A673 (cell line): ENCODE data around the gene HPCAL4. TPM values are rescaled to one million over a fixed set of nuclear protein-coding genes. Genes with fewer than 3 reads are reported as not detected.

Source experiments
- BruUV-seq: library from RNA; stranded (reverse); fragments of 400-500 nt; replicated peaks from 2 replicates; lab custom pipeline; 2021; lab: Mats Ljungman, UMichigan
- CTCF ChIA-PET: fragments of 300-600 bp; sonication (Branson Sonifier 250); formaldehyde crosslinking; loops from one replicate; lab custom pipeline; 2022; ENCODE audit warnings: antibody characterized with exemption; lab: Charles Lee
- POLR2A ChIA-PET: fragments of 300-600 bp; sonication (Branson Sonifier 250); formaldehyde crosslinking; loops from one replicate; lab custom pipeline; 2022; ENCODE audit warnings: antibody characterized with exemption; ENCODE audit not compliant: low non-redundant PET; lab: Charles Lee
- DNase-seq: peaks from one replicate; pipeline ENCODE4 v3.0.0-alpha.2; 2015; ENCODE audit warnings: low spot score
- H3K27ac ChIP-seq: fragments of 200-600 bp; sonication (generic); 2 replicates; pipeline ENCODE4 v1.5.1; 2016; ENCODE audit warnings: mixed run types, low read depth, mild to moderate bottlenecking, mixed read lengths, antibody characterized with exemption, low read length; ENCODE audit not compliant: poor library complexity, severe bottlenecking
- H3K27me3 ChIP-seq: fragments of 200-600 bp; sonication (generic); replicated peaks from 2 replicates; pipeline ENCODE4 v1.6.1; 2017; ENCODE audit warnings: mixed run types, low read depth, mild to moderate bottlenecking, mixed read lengths, antibody characterized with exemption, low read length; ENCODE audit not compliant: insufficient read depth, poor library complexity
- H3K36me3 ChIP-seq: fragments of 200-600 bp; sonication (generic); 2 replicates; pipeline ENCODE4 v1.6.1; 2016; ENCODE audit warnings: mixed run types, mild to moderate bottlenecking, mixed read lengths, antibody characterized with exemption, low read length; ENCODE audit not compliant: insufficient read depth, poor library complexity, severe bottlenecking
- H3K4me1 ChIP-seq: fragments of 200-600 bp; sonication (generic); 2 replicates; pipeline ENCODE4 v1.6.1; 2017; ENCODE audit warnings: mixed run types, mild to moderate bottlenecking, mixed read lengths, antibody characterized with exemption, low read length; ENCODE audit not compliant: insufficient read depth, poor library complexity, severe bottlenecking
- H3K4me3 ChIP-seq: fragments of 200-600 bp; sonication (generic); 2 replicates; pipeline ENCODE4 v1.5.1; 2016; ENCODE audit warnings: low read depth, mixed run types, mild to moderate bottlenecking, mixed read lengths, low read length; ENCODE audit not compliant: poor library complexity, severe bottlenecking
- H3K9me3 ChIP-seq: fragments of 200-600 bp; sonication (generic); 2 replicates; pipeline ENCODE4 v1.6.1; 2016; ENCODE audit warnings: mixed run types, low read depth, mild to moderate bottlenecking, mixed read lengths, antibody characterized with exemption, low read length; ENCODE audit not compliant: poor library complexity, severe bottlenecking
- CTCF ChIP-seq: fragments of 300-800, 200-600 bp; sonication (generic); conservative IDR thresholded peaks from 2 replicates; pipeline ENCODE4 v1.5.1; 2017; ENCODE audit warnings: low read depth, mild to moderate bottlenecking, antibody characterized with exemption, low read length, moderate library complexity, mixed read lengths
- EZH2 ChIP-seq: fragments of 200-600 bp; sonication (generic); IDR thresholded peaks from 2 replicates; pipeline ENCODE4 v1.6.1; 2017; ENCODE audit warnings: borderline replicate concordance, low read depth, mild to moderate bottlenecking, mixed read lengths, antibody characterized with exemption, low read length; ENCODE audit not compliant: poor library complexity, severe bottlenecking
- intact Hi-C: fragments of 100-400 bp; cut with micrococcal nuclease; formaldehyde crosslinking; loops from one replicate; pipeline ENCODE4 v1.10.0; 2022; ENCODE audit not compliant: unreplicated experiment
- total RNA-seq: library from RNA; stranded (reverse); gene quantifications from 2 replicates; pipeline ENCODE4 v1.2.3, GENCODE V29; 2021

The HPCAL4 gene
- total RNA-seq, 1 experiment from 2014 or later, result not detected

- no TSS peak for BruUV-seq
- CTCF ChIA-PET, result no interaction called here
- POLR2A ChIA-PET, result no interaction called here
- no peak for DNase-seq
- TF ChIP-seq CTCF, result no peak
- no peak for TF ChIP-seq EZH2
- Histone ChIP-seq H3K4me1 (no peaks in the 10 kb centered on the region), H3K36me3 (no peaks in the 10 kb centered on the region), H3K4me3 (no peak overlapping the region), H3K27me3 (no peaks in the 10 kb centered on the region), H3K9me3 (no peaks in the 10 kb centered on the region), H3K27ac (no peak overlapping the region)
- intact Hi-C loops, result no loop called here
Measured at GRCh38 chr1:39707506-39707905, 16.3 kb upstream of the HPCAL4 start.

- ChIA-PET CTCF (no interaction called here), POLR2A (no interaction called here)
- TF ChIP-seq CTCF, result no peak
- no peak for TF ChIP-seq EZH2
- peaks cover 11% of the 10 kb centered on the region for H3K4me1 ChIP-seq
- H3K9me3 ChIP-seq, result no peaks in the 10 kb centered on the region
- no peaks in the 10 kb centered on the region for H3K27me3 ChIP-seq
- no peak overlapping the region for H3K4me3 ChIP-seq
- no peak overlapping the region for H3K27ac ChIP-seq
- intact Hi-C loops, result no loop called here
- no peak for DNase-seq
- H3K36me3 ChIP-seq, result no peaks in the 10 kb centered on the region
- no TSS peak for BruUV-seq
Measured at GRCh38 chr1:39704757-39705156, 13.5 kb upstream of the HPCAL4 start.

GRCh38 chr1:39701049-39701439, 9.8 kb upstream of the HPCAL4 start:
- CTCF ChIA-PET, result interaction anchor here (1.0 to 1.4 kb wide), 2 partner anchors 43 to 99 kb away, joined by 3 to 4 read pairs; no protein-coding TSS in a partner anchor
- BruUV-seq, result no TSS peak
- H3K27me3 ChIP-seq, result peaks cover 15% of the 10 kb centered on the region
- H3K27ac ChIP-seq, result no peak overlapping the region
- POLR2A ChIA-PET, result no interaction called here
- peaks cover 11% of the 10 kb centered on the region for H3K4me1 ChIP-seq
- intact Hi-C loops, result no loop called here
- TF ChIP-seq EZH2 (no peak), CTCF (no peak)
- H3K4me3 ChIP-seq, result no peak overlapping the region
- H3K36me3 ChIP-seq, result no peaks in the 10 kb centered on the region
- H3K9me3 ChIP-seq, result no peaks in the 10 kb centered on the region
- DNase-seq, result no peak
